Measurements from ENCODE around the gene CLDN15. TPM values are rescaled to one million over a fixed set of nuclear protein-coding genes. Genes with fewer than 3 reads are reported as not detected.

CLDN15 gene
- total and polyA plus RNA-seq, 3 donors from 2014 or later, result 12.1 to 20.2 (median 13.6) TPM

GRCh38 chr7:101236292-101236835 is 1.2 kb downstream of the CLDN15 start:
- intact Hi-C loops (cut with DNase I; ENCODE audit: low total_unique reads), result no loop called here
- Histone ChIP-seq H3K4me3 (no peak overlapping the region), H3K27me3 (no peaks in the 10 kb centered on the region), H3K9me3 (no peaks in the 10 kb centered on the region), H3K27ac (no peak overlapping the region), H3K4me1 (peaks cover 27% of the 10 kb centered on the region), H3K36me3 (ENCODE audit: low read depth, missing control alignments) (no peaks in the 10 kb centered on the region)
- 83% methylated on average over 15 to 21 of the region's 21 CpGs for WGBS, 2 donors
- DNase-seq, result no peak
- TF ChIP-seq CTCF (IDR thresholded peaks at IDR 0.05) (no peak), POLR2A (IDR thresholded peaks at IDR 0.05) (no peak)

DNA sequence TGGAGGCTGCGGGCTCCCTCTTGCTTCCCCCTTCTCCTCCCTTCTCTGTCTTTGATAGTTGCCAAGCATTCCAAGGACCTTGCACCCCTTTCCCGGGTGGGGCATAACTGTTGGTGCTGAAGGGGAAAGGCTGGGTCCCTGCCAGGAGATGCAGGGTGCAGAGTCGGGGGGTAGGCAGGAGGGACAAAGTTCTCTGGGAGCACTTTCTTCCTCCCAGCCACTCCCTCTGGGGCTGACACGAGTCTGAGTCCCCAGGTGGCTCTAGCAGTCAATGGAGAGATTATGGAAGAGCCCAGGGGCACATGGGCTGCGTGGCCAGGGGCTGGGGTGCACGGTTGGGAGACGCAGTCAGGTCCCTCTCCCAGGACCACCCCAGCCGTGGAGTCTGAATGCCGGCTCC is 2.1 kb downstream of the CLDN15 start:
- 67 to 82% methylated on average over 5 to 9 of the region's 9 CpGs for WGBS, 2 donors
- Histone ChIP-seq H3K4me3 (no peak overlapping the region), H3K27me3 (no peaks in the 10 kb centered on the region), H3K4me1 (peaks cover 21% of the 10 kb centered on the region), H3K36me3 (ENCODE audit: low read depth, missing control alignments) (no peaks in the 10 kb centered on the region), H3K9me3 (no peaks in the 10 kb centered on the region), H3K27ac (no peak overlapping the region)
- TF ChIP-seq POLR2A (IDR thresholded peaks at IDR 0.05) (no peak), CTCF (IDR thresholded peaks at IDR 0.05) (no peak)
- DNase-seq, result no peak
- intact Hi-C loops (cut with DNase I; ENCODE audit: low total_unique reads), result no loop called here

GRCh38 chr7:101235050-101235449 is 2.6 kb downstream of the CLDN15 start:
- TF ChIP-seq CTCF (IDR thresholded peaks at IDR 0.05) (no peak), POLR2A (IDR thresholded peaks at IDR 0.05) (no peak)
- no peak for DNase-seq
- no peaks in the 10 kb centered on the region for H3K27me3 ChIP-seq
- intact Hi-C loops (cut with DNase I; ENCODE audit: low total_unique reads), result no loop called here
- no peak overlapping the region for H3K4me3 ChIP-seq
- H3K36me3 ChIP-seq (ENCODE audit: low read depth, missing control alignments), result no peaks in the 10 kb centered on the region
- WGBS, 2 donors, result 74 to 88% methylated on average over 4 to 11 of the region's 11 CpGs
- peaks cover 19% of the 10 kb centered on the region for H3K4me1 ChIP-seq
- H3K27ac ChIP-seq, result no peak overlapping the region
- H3K9me3 ChIP-seq, result no peaks in the 10 kb centered on the region

DNA sequence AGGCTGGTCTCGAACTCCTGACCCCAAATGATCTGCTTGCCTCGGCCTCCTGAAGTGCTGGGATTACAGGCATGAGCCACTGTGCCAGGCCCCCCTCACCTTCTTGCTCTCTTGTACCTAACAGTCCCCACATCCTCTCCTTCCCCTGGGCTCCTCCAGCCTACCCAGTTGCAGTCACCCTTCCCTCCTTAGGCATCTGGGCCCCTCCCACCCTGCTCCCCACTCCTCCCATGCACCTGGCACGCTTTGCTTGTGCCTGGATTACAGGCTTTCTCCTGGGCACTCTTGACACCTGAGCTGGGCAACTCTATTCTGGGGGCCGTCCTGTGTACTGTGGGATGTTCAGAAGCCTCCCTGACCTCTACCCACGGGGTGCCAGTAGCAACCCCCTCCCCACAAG is 3.0 kb downstream of the CLDN15 start:
- WGBS, 2 donors, result 83 to 92% methylated on average over 5 of the region's 5 CpGs
- intact Hi-C loops (cut with DNase I; ENCODE audit: low total_unique reads), result no loop called here
- no peaks in the 10 kb centered on the region for H3K36me3 ChIP-seq (ENCODE audit: low read depth, missing control alignments)

More for the DNA sequence above, 3.0 kb downstream of the CLDN15 start:
- Histone ChIP-seq H3K9me3 (no peaks in the 10 kb centered on the region), H3K27ac (no peak overlapping the region), H3K4me3 (no peak overlapping the region), H3K27me3 (no peaks in the 10 kb centered on the region), H3K4me1 (peaks cover 19% of the 10 kb centered on the region)
- TF ChIP-seq POLR2A (IDR thresholded peaks at IDR 0.05) (no peak), CTCF (IDR thresholded peaks at IDR 0.05) (no peak)
- DNase-seq, result no peak

All from testis (tissue), 3 donors.